ENCODE results near the gene ZEB2.

DNA sequence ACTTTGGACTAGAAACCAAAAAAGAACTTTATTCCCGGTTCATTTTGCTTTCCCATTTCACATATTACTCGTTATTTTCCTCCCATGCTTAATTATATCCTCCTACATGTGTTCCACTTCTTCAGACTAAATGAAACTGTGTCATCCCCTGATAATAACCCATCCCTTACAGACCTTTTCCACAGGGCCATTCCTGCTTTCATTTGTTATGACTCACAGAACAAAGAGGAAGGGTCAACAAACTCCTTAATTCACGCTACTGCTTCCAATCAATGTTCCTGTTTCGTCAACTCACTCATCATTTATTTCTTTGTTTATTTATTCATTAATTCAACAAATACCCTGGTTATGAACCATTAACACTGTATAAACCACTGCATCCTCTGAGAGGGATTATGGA, 104.5 kb downstream of the ZEB2 start:
- TF ChIP-seq EZH2 (IDR thresholded peaks at IDR 0.05) = no peak
- TF ChIP-seq CTCF (IDR thresholded peaks at IDR 0.05) = no peak
- TF ChIP-seq EZH2phosphoT487 (IDR thresholded peaks at IDR 0.05) = no peak
